ENCODE measurements around the gene ITPR1.

DNA sequence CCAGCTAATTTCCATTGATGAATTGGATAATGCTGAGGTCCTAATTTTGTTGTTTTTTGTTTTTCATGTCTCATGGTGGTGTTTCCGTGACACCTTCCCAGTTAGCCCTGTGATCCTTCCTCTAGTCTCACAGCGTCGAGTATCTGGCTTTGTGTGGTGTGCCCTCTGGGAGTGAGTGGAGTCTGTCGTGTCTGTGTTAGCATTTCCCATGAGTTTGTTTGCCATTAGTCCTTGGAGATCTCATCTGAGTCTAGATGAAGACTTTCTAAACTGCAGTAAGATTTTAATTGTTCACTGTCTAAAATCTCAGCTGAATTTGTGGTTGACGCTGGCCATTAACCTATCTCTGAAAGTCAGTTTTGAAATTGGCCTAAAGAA lies 224.2 kb downstream of the ITPR1 start:
- TF ChIP-seq CTCF (IDR thresholded peaks at IDR 0.05), result no peak
- no peak for TF ChIP-seq POLR2A (IDR thresholded peaks at IDR 0.05)

All from thyroid gland (tissue), 4 donors.